ENCODE data around the gene OR2B2. TPM values are rescaled to one million over a fixed set of nuclear protein-coding genes. Genes with fewer than 3 reads are reported as not detected.
A peak's percentile ranks its signal among the peaks of the same experiment; 100 is the strongest.

OR2B2 gene
- total RNA-seq, 1 donor from 2014 or later = not detected

DNA sequence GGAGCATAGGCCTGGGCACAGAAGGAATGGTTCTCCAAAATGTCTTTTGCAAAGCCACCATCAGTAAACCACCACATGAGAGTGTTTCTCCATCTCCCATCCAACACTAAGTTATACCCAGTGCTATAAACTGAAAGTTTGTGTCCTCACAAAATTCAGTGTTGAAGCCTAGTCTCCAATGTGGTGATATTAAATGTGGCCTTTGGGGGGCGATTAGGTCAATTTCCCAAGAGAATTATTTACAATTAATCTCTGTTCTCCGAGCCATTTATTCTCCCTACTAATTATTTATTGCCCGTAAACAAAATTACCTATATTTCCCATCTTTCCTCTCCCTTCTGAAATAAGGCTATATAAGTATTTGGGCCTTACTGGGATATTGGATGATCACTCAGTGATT lies 26.1 kb downstream of the OR2B2 start:
- H3K4me1 ChIP-seq = no peaks in the 10 kb centered on the region
- H3K27ac ChIP-seq = no peak overlapping the region
- no peak overlapping the region for H3K4me3 ChIP-seq
- no peak for TF ChIP-seq CTCF (IDR thresholded peaks at IDR 0.05)
- peaks cover 26% of the 10 kb centered on the region for H3K27me3 ChIP-seq
- no peak for DNase-seq
- H3K9me3 ChIP-seq = no peaks in the 10 kb centered on the region
- ATAC-seq = no peak
- no peaks in the 10 kb centered on the region for H3K36me3 ChIP-seq
- intact Hi-C loops (cut with DNase I) = no loop called here

DNA sequence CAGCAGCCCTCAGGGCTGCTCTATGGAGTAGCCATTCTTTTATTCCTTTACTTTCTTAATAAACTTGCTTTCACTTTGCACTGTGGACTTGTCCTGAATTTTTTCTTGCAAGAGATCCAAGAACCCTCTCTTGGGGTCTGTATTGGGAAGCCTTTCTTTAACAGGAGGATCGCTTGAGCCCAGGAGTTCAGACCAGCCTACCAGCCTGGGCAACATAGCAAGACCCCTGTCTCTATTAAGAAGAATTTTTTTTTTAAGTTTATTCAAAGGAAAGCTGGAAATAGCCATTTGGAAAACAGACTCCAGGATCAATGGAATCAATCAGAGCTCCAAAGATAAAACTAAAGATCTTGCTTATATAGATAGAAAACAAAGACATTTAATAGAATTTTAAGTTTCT lies 29.1 kb downstream of the OR2B2 start:
- Histone ChIP-seq H3K9me3 (no peaks in the 10 kb centered on the region), H3K27me3 (peaks cover 10% of the 10 kb centered on the region), H3K36me3 (no peaks in the 10 kb centered on the region), H3K4me1 (no peaks in the 10 kb centered on the region), H3K27ac (no peak overlapping the region), H3K4me3 (no peak overlapping the region)
- no peak for ATAC-seq
- TF ChIP-seq CTCF (IDR thresholded peaks at IDR 0.05) = no peak
- intact Hi-C loops (cut with DNase I) = no loop called here
- DNase-seq = no peak

GRCh38 chr6:27882624-27883023 lies 29.6 kb downstream of the OR2B2 start:
- DNase-seq (no peak), ATAC-seq (no peak)
- Histone ChIP-seq H3K27me3 (peaks cover 10% of the 10 kb centered on the region), H3K9me3 (no peaks in the 10 kb centered on the region), H3K4me3 (no peak overlapping the region), H3K27ac (no peak overlapping the region), H3K4me1 (no peaks in the 10 kb centered on the region), H3K36me3 (no peaks in the 10 kb centered on the region)
- intact Hi-C loops (cut with DNase I) = no loop called here
- TF ChIP-seq CTCF (IDR thresholded peaks at IDR 0.05) = no peak

DNA sequence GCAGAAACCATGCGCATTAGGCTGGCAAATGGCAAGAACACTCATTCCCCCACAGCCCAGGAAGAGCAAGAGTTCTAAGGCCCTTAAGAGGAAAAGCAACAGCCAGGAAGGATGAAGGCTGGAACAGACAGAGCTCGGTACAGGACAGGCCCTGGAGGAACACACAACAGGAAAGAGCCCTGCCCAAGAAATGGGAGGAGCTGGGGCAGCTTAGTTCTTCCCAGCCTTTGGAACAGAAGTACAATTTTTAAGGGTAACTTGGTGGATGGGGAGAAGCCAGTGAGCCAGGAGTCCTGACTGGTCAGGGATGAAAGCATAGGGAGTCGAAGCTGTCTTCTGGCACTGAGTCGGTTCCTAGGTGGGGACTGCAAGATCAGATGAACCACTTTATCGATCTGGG lies 32.4 kb downstream of the OR2B2 start:
- no peaks in the 10 kb centered on the region for H3K27me3 ChIP-seq
- no peak overlapping the region for H3K27ac ChIP-seq
- ATAC-seq (no peak), DNase-seq (no peak)
- no peaks in the 10 kb centered on the region for H3K36me3 ChIP-seq
- no peak overlapping the region for H3K4me3 ChIP-seq
- no peaks in the 10 kb centered on the region for H3K9me3 ChIP-seq
- H3K4me1 ChIP-seq = no peaks in the 10 kb centered on the region
- intact Hi-C loops (cut with DNase I) = no loop called here
- no peak for TF ChIP-seq CTCF (IDR thresholded peaks at IDR 0.05)

DNA sequence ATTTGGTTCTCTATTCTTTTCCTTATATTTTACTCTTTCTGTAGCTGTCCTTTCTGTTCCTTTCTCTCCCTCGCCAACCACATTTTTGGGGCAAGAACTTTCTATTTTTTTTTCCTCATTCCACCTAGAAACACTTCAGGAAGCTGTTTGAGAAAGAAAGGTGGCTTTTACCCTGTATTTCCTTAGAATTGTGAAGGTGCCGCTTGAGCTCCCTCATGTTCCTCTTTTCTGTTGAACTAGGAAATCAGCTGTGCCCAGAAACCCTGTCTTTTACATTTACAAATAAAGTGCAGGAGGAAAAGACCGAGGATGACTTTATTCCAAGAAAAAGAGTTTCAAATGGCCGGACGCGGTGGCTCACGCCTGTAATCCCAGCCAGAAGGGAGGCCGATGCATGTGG lies 38.2 kb downstream of the OR2B2 start:
- no peak for DNase-seq
- Histone ChIP-seq H3K27ac (peak overlapping the region; percentile 88), H3K4me3 (peak overlapping the region; percentile 67)

More for the DNA sequence above, 38.2 kb downstream of the OR2B2 start:
- no peak for ATAC-seq
- Histone ChIP-seq H3K36me3 (no peaks in the 10 kb centered on the region), H3K9me3 (no peaks in the 10 kb centered on the region), H3K4me1 (peaks cover 6% of the 10 kb centered on the region), H3K27me3 (peaks cover 28% of the 10 kb centered on the region)
- intact Hi-C loops (cut with DNase I) = no loop called here
- no peak for TF ChIP-seq CTCF (IDR thresholded peaks at IDR 0.05)

Data from upper lobe of right lung (tissue), 1 donor.